HepG2 (cell line): Measurements from ENCODE around the gene CPEB4. TPM values are rescaled to one million over a fixed set of nuclear protein-coding genes. Genes with fewer than 3 reads are reported as not detected.

Experiments
- ATAC-seq: fragments of 200-7000 bp; cut with Tn5 transposase; 3 replicates; pipeline ENCODE4 v1.9.1; 2020; ENCODE audit warnings: mild to moderate bottlenecking, moderate library complexity
- BruUV-seq: library from RNA; stranded (reverse); fragments of 400-500 nt; replicated peaks from 2 replicates; lab custom pipeline; 2021; lab: Mats Ljungman, UMichigan
- CTCF ChIA-PET: fragments of 300-600 bp; formaldehyde crosslinking; extraction: SDS; loops from one replicate; lab custom pipeline; 2021; ENCODE audit warnings: low total read pairs, inconsistent platforms, low intra/inter-chr PET ratio; lab: Yijun Ruan, JAX
- POLR2A ChIA-PET: fragments of 350-600 bp; sonication (Branson Sonifier 250); formaldehyde crosslinking; loops from one replicate; lab custom pipeline; 2020; ENCODE audit warnings: antibody characterized with exemption, inconsistent platforms; lab: Yijun Ruan, JAX
- DNase-seq: peaks from one replicate; pipeline ENCODE4 v3.0.0-alpha.2; 2015; ENCODE audit warnings: low spot score
- FAIRE-seq: peaks from 3 replicates; lab custom pipeline; 2011; peaks lifted over from hg19 to GRCh38; lab: Jason Lieb, UNC
- H2AFZ ChIP-seq: one replicate; pipeline ENCODE4 v1.6.1; 2011; ENCODE audit warnings: low read length, inconsistent platforms
- H3K27ac ChIP-seq: fragments of 300-600 bp; 3 replicates; pipeline ENCODE4 v1.8.0; 2011; ENCODE audit warnings: mixed run types, mild to moderate bottlenecking, mixed read lengths, low read length, inconsistent platforms; ENCODE audit not compliant: insufficient read depth; ENCODE audit errors: extremely low read length
- H3K27me3 ChIP-seq, 2 experiments: fragments of 200-600 bp in 1 of 2; 2 replicates in 1 of 2; 3 replicates in 1 of 2; pipeline versions ENCODE4 v1.6.0 to v1.8.0; 2011; ENCODE audit warnings: low read length in 2 of 2, mild to moderate bottlenecking in 2 of 2, moderate library complexity in 2 of 2, inconsistent platforms in 1 of 2; ENCODE audit not compliant: insufficient read depth in 2 of 2, control insufficient read depth in 1 of 2
- H3K36me3 ChIP-seq, 2 experiments: fragments of 200-600 bp in 1 of 2; replicated peaks in 1 of 2; 2 replicates in 1 of 2; 3 replicates in 1 of 2; pipeline versions ENCODE4 v1.5.1 to v1.8.0; 2011; ENCODE audit warnings: low read length in 2 of 2, inconsistent platforms in 1 of 2; ENCODE audit not compliant: insufficient read depth in 2 of 2, control insufficient read depth in 1 of 2
- H3K4me1 ChIP-seq: 2 replicates; pipeline ENCODE4 v1.5.1; 2012; ENCODE audit warnings: low read length, inconsistent platforms; ENCODE audit not compliant: insufficient read depth
- H3K4me2 ChIP-seq: 2 replicates; pipeline ENCODE4 v1.6.0; 2011; ENCODE audit warnings: low read depth, low read length, inconsistent platforms
- H3K4me3 ChIP-seq, 3 experiments: fragments of 200-600 bp in 1 of 3; sonication (generic), shearing (Covaris generic) in 1 of 3; replicated peaks in 1 of 3; 2 replicates each; pipeline ENCODE4 v1.5.1; 2011 to 2016; ENCODE audit warnings: low read length in 3 of 3, inconsistent platforms in 2 of 3, low read depth in 2 of 3, mild to moderate bottlenecking in 2 of 3, control low read depth in 1 of 3, mixed read lengths in 1 of 3; ENCODE audit not compliant: insufficient read depth in 1 of 3
- H3K79me2 ChIP-seq: one replicate; pipeline ENCODE4 v1.6.1; 2011; ENCODE audit warnings: low read length, inconsistent platforms; ENCODE audit not compliant: insufficient read depth
- H3K9ac ChIP-seq: 2 replicates; pipeline ENCODE4 v1.6.0; 2011; ENCODE audit warnings: mild to moderate bottlenecking, low read depth, low read length, inconsistent platforms; ENCODE audit not compliant: insufficient read depth
- H3K9me3 ChIP-seq: 2 replicates; pipeline ENCODE4 v1.5.1; 2012; ENCODE audit warnings: mild to moderate bottlenecking, low read length
- H4K20me1 ChIP-seq: 2 replicates; pipeline ENCODE4 v1.6.0; 2011; ENCODE audit warnings: inconsistent platforms, mild to moderate bottlenecking, low read length, moderate library complexity; ENCODE audit not compliant: insufficient read depth
- CENPBD1 ChIP-seq: sonication (generic); formaldehyde crosslinking; IDR thresholded peaks from 2 replicates; pipeline ENCODE4 v1.8.0; 2022; ENCODE audit warnings: missing genetic modification reagents, low read depth, mild to moderate bottlenecking, borderline replicate concordance
- CREB3 ChIP-seq: sonication (generic); formaldehyde crosslinking; IDR thresholded peaks from 2 replicates; pipeline ENCODE4 v1.5.0; 2020; ENCODE audit warnings: missing genetic modification reagents
- E2F2 ChIP-seq: sonication (generic); formaldehyde crosslinking; IDR thresholded peaks from 2 replicates; pipeline ENCODE4 v1.4.0; 2020; ENCODE audit warnings: missing genetic modification reagents, borderline replicate concordance
- GFI1 ChIP-seq: sonication (generic); formaldehyde crosslinking; IDR thresholded peaks from 2 replicates; pipeline ENCODE4 v1.5.0; 2020; ENCODE audit warnings: missing genetic modification reagents, mild to moderate bottlenecking, borderline replicate concordance
- IRF9 ChIP-seq: sonication (generic); formaldehyde crosslinking; IDR thresholded peaks from 2 replicates; pipeline ENCODE4 v1.8.0; 2022; ENCODE audit warnings: missing genetic modification reagents, mild to moderate bottlenecking, borderline replicate concordance
- IRX3 ChIP-seq: sonication (generic); formaldehyde crosslinking; IDR thresholded peaks from 2 replicates; pipeline ENCODE4 v1.8.1; 2023; ENCODE audit warnings: mild to moderate bottlenecking, low read depth, missing genetic modification reagents, borderline replicate concordance
- SSRP1 ChIP-seq: IDR thresholded peaks from 2 replicates; pipeline ENCODE4 v1.6.1; 2016; ENCODE audit warnings: control low read depth
- ZNF18 ChIP-seq: sonication (generic); formaldehyde crosslinking; IDR thresholded peaks from 2 replicates; pipeline ENCODE4 v1.8.0; 2022; ENCODE audit warnings: mild to moderate bottlenecking, missing genetic modification reagents; ENCODE audit not compliant: insufficient replicate concordance
- ZNF180 ChIP-seq: sonication (generic); formaldehyde crosslinking; IDR thresholded peaks from 2 replicates; pipeline ENCODE4 v1.4.0; 2020; ENCODE audit warnings: low read depth, missing genetic modification reagents, borderline replicate concordance
- ZNF232 ChIP-seq: sonication (generic); formaldehyde crosslinking; IDR thresholded peaks from 2 replicates; pipeline ENCODE4 v1.4.0; 2020; ENCODE audit warnings: missing genetic modification reagents, borderline replicate concordance
- ZNF337 ChIP-seq: sonication (generic); formaldehyde crosslinking; IDR thresholded peaks from 2 replicates; pipeline ENCODE4 v1.5.1; 2020; ENCODE audit warnings: missing genetic modification reagents, low read depth, mild to moderate bottlenecking, borderline replicate concordance
- ZNF431 ChIP-seq: sonication (generic); formaldehyde crosslinking; IDR thresholded peaks from 2 replicates; pipeline ENCODE4 v1.9.0; 2022; ENCODE audit warnings: missing genetic modification reagents, low read depth, mild to moderate bottlenecking, borderline replicate concordance
- ZNF619 ChIP-seq: sonication (generic); formaldehyde crosslinking; IDR thresholded peaks from 2 replicates; pipeline ENCODE4 v1.4.0; 2020; ENCODE audit warnings: mild to moderate bottlenecking, missing genetic modification reagents
- WGBS: methylation state at CpG from one replicate; pipeline ENCODE4 v1.1.6; 2017; ENCODE audit warnings: low lambda C conversion rate; 5-methylcytosine and 5-hydroxymethylcytosine counted together
- in situ Hi-C: cut with HindIII; loops from 2 replicates; pipeline ENCODE4 v1.10.0; 2017; ENCODE audit warnings: low pct_unique_long_range_greater_than_20kb; ENCODE audit not compliant: extremely low pct_ligation_motif_present
- intact Hi-C: fragments of 100-400 bp; cut with micrococcal nuclease; formaldehyde crosslinking; loops from one replicate; pipeline ENCODE4 v1.10.0; 2022; ENCODE audit not compliant: unreplicated experiment
- polyA plus RNA-seq, 8 experiments: library from polyadenylated mRNA; depleted of rRNA in 3 of 8; stranded (reverse) in 7 of 8; unstranded in 1 of 8; fragments of >200 nt; fragmentation: Illumina TruSeq in 4 of 8; extraction: Trizol in 4 of 8; gene quantifications; 2 replicates each; pipeline versions ENCODE4 v1.2.1 to v1.2.3, GENCODE V29; 2011 to 2016; ENCODE audit warnings: low read depth in 4 of 8, missing spikeins in 1 of 8, mixed read lengths in 1 of 8; ENCODE audit not compliant: insufficient read depth in 1 of 8
- total RNA-seq, 5 experiments: library from RNA; depleted of rRNA; stranded (reverse); fragments of >200 nt; fragmentation: Illumina TruSeq; extraction: Trizol; gene quantifications; 2 replicates each; pipeline ENCODE4 v1.2.3, GENCODE V29; 2016; ENCODE audit warnings: low read depth in 1 of 5

CPEB4 gene
- total and polyA plus RNA-seq, 2 of the 13 experiments (the other 11 are each of a cell fraction or from before 2014, with no cell fraction given) = 7.7 to 26.7 TPM

- ChIA-PET POLR2A (no interaction called here), CTCF (no interaction called here)
- Histone ChIP-seq H4K20me1 (no peaks in the 10 kb centered on the region), H3K4me1 (peaks cover 54% of the 10 kb centered on the region), H3K79me2 (peaks cover 18% of the 10 kb centered on the region), H2AFZ (no peak overlapping the region), H3K4me2 (no peak overlapping the region), H3K9me3 (no peaks in the 10 kb centered on the region), H3K27me3 (no peaks in the 10 kb centered on the region), H3K36me3 (no peaks in the 10 kb centered on the region), H3K4me3 (no peak overlapping the region), H3K27ac (no peak overlapping the region), H3K9ac (no peak overlapping the region)
- in situ Hi-C loops (no loop called here), intact Hi-C loops (no loop called here)
- WGBS = 94% methylated on average over 6 of the region's 6 CpGs
- no peak for ATAC-seq
- no TSS peak for BruUV-seq
- no peak for TF ChIP-seq ZNF431 (CRISPR knock-in tag)
- TF ChIP-seq GFI1 (CRISPR knock-in tag) = no peak
- no peak for TF ChIP-seq CREB3
- TF ChIP-seq ZNF337 (CRISPR knock-in tag) = no peak
- TF ChIP-seq CENPBD1 = no peak
- no peak for TF ChIP-seq ZNF619 (CRISPR knock-in tag)
- no peak for TF ChIP-seq SSRP1
- no peak for FAIRE-seq
- DNase-seq = no peak
Measured at GRCh38 chr5:173885475-173886010, 2.6 kb upstream of the CPEB4 start.

GRCh38 chr5:173886150-173886549 is 2.0 kb upstream of the CPEB4 start:
- POLR2A ChIA-PET = no interaction called here
- no peak for FAIRE-seq
- Histone ChIP-seq H3K79me2 (peaks cover 24% of the 10 kb centered on the region), H3K27ac (no peak overlapping the region), H3K27me3 (no peaks in the 10 kb centered on the region), H3K36me3 (no peaks in the 10 kb centered on the region), H3K9ac (no peak overlapping the region), H3K4me1 (peaks cover 52% of the 10 kb centered on the region), H4K20me1 (no peaks in the 10 kb centered on the region), H3K4me2 (no peak overlapping the region), H2AFZ (no peak overlapping the region), H3K4me3 (no peak overlapping the region), H3K9me3 (no peaks in the 10 kb centered on the region)
- no peak for DNase-seq
- 98% methylated on average over 2 of the region's 2 CpGs for WGBS
- intact Hi-C loops (no loop called here), in situ Hi-C loops (no loop called here)
- no TSS peak for BruUV-seq
- CTCF ChIA-PET = no interaction called here
- ATAC-seq = no peak
- TF ChIP-seq ZNF180 = no peak
- TF ChIP-seq ZNF232 = no peak
- no peak for TF ChIP-seq IRX3 (CRISPR knock-in tag)
- no peak for TF ChIP-seq IRF9 (CRISPR knock-in tag)
- TF ChIP-seq ZNF18 (CRISPR knock-in tag) = no peak
- TF ChIP-seq E2F2 (CRISPR knock-in tag) = no peak
